Muscle of arm (tissue), 14 donors: Measurements from ENCODE around the gene RBMXL2. TPM values are rescaled to one million over a fixed set of nuclear protein-coding genes. Genes with fewer than 3 reads are reported as not detected.

Experiments used
- DNase-seq: peaks from one replicate; pipeline ENCODE4 v3.0.0-alpha.2; 2013
- long read RNA-seq, 11 donors: transcript quantifications; one replicate each; lab custom pipeline, GENCODE V29; 2026
- polyA plus RNA-seq, 12 donors: library from polyadenylated mRNA; unstranded; fragments of 120-200 nt; gene quantifications; one replicate each; pipeline ENCODE4 v1.2.1, GENCODE V29; 2013; ENCODE audit not compliant: insufficient read length in 12 of 12

RBMXL2 gene
- polyA plus RNA-seq = not detected
- long read RNA-seq, donor 1 = 0 reads
- long read RNA-seq, donor 2 = 0 reads
- long read RNA-seq, donor 3 = 0 reads
- long read RNA-seq, donor 4 = 0 reads
- long read RNA-seq, donor 5 = 0 reads
- long read RNA-seq, donor 6 = 0 reads
- long read RNA-seq, donor 7 = 0 reads
- long read RNA-seq, donor 8 = 0 reads
- long read RNA-seq, donor 9 = 0 reads
- long read RNA-seq, donor 10 = 0 reads
- long read RNA-seq, donor 11 = 0 reads

DNA sequence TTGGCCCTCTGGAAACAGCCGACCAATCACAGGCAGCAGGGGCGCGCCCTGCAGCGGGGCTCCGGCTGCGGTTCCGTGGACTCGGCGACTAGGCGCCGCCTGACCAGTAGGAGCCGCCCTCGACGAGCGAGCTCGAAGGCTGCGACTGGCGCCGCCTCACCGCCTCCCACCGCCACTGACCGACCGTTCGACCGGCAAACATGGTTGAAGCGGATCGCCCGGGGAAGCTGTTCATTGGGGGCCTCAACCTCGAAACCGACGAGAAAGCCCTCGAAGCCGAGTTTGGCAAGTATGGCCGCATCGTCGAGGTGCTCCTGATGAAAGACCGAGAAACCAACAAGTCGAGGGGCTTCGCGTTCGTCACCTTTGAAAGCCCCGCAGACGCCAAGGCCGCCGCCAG is at the start of gene RBMXL2:
Gene RBMXL2, plus strand, starts transcription at position 78 of the 400 bp plus-strand sequence. Its CDS starts 123 bp downstream, at position 201.
- DNase-seq = no peak

- DNase-seq = no peak
These were observed 42.2 kb upstream of the RBMXL2 start for GRCh38 chr11:7046474-7047175.

DNA sequence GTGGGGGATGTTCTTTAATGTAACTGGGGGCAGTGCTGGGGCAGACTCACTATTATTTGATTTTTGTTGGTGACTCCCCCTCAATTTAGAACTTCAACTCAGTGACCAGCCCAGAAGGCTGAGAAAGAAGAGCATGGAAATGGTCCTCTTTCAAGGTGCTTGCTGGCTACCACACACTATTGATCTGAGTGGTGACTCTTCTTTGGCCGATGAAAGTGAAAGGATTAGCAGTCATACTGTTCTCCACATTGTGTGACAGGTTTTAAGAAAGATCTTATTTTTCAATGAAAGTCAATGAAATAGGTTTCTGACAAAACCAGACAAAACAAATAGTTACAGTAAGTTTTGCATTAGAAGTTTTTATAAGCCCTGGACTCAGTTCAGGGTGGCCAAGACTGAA is 38.6 kb upstream of the RBMXL2 start:
- no peak for DNase-seq

DNA sequence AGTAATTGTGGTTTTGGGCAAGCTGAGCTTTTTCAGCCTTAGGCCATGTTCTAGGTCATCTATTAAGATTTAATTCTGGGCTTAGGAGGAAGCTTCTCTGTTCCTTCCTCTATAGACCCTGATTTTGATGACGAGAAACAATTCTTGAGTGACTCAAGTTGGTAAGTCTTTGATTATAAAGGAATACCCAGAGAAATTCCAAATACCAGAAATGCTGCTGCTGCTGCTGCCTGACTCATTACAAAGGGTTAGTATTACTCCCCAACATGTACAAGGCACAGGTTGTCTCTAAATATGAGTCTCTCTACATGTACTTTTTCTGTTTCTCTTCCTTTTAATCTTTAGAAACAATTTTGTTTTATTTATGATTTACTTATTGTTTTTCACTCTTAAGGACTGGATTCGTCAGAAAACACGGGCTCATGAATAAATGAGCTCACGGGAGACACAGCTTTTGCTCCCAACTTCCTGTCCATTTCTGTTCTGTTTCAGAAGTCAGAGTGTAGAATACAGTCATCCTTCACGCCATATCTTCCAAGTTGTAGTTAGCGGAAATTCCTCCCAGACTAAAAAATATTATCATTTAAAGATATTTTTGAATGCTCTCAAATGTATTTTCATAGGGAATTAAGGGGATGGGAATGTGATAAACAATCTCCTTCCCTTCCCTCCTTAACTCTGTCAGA is 31.8 kb upstream of the RBMXL2 start:
- no peak for DNase-seq

- DNase-seq = no peak
These were observed 31.2 kb upstream of the RBMXL2 start for GRCh38 chr11:7057641-7058040.

- no peak for DNase-seq
These were observed 27.9 kb upstream of the RBMXL2 start for GRCh38 chr11:7060868-7061267.

DNA sequence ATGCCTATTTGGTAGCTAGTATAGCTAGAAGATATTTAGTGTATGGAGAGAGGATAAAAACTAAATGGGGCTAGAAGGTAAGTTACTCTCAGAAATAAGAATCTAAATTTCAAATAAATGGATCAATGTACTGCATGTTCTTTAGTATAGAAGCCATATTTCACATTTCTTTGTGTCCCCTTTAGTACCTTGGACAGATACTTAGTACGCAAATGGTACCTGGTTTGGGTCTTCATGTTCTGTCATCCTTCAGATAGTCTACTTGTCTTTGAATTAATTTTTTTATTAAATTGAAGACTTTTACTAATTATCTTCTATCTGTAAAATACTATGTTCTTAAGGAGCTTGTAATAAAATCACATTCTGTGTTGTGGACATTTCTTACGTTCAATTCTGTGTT is 26.3 kb upstream of the RBMXL2 start:
- no peak for DNase-seq

- DNase-seq = no peak
These were observed 16.3 kb upstream of the RBMXL2 start for GRCh38 chr11:7072401-7073028.

DNA sequence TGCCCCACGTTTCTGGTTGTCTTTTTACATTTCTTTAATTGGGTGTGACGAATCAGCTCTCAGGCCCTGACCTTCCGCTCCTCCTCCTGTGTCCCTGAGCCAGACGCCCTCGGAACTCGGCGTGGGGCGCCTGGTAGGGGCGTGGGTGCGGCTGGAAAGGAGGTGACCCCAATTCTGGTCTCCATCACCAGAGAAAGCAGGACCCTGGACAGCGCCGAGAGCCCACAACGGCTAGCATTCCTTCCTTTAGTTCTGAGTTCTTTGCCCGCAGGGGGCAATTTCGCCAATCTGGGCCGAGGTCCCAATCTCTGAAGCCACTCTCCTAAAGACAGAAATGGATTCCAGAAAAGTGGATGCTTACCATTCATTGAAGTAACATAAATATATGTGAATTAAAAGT is 11.7 kb upstream of the RBMXL2 start:
- no peak for DNase-seq

DNA sequence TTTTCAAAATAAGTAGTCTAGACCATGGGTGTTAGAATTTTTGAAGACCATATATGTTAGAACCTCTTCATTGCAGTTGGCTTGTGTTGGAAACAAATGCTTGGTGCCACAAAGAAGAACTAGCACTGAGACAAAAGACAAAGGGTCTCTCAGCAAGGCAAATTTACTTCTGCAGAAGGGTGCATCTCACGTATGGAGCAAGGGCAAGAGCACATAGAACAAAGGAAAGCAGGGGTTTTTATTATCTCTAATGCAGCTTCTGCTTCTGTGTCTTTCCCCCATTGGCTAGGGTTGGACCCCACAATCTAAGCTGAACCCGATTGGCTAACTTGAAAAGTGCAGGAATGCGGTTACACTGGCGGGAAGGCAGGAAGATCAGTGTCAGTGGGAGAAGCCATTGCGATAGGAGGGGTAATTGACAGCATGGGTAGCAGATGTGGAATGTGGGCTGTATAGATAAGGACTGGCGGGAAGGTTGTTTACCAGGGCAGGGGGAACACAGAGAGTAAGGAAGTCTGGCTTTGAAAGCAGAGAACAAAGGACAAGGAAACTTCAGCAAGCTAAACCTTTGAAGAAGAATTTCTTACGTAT is 9.2 kb upstream of the RBMXL2 start:
- no peak for DNase-seq

DNA sequence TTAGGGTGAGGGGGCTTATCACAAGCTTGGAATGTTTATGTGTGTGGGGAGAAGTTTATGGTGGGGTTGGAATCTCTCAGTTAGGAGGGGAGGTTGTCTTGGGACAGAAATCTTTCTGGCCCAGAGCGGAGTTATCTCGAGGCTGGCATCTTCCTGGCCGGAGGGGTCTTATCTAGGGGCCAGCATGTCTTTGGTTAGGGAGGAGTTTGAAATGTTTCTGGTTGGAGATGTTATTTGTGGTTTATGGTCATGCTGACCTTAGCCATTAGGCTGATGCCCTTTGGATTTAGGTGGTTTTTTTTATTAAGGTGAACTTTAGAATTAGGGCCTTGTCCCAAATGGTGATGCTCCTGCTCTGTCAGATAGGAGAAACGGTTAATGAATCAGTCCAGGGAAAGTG is 7.9 kb upstream of the RBMXL2 start:
- no peak for DNase-seq

DNA sequence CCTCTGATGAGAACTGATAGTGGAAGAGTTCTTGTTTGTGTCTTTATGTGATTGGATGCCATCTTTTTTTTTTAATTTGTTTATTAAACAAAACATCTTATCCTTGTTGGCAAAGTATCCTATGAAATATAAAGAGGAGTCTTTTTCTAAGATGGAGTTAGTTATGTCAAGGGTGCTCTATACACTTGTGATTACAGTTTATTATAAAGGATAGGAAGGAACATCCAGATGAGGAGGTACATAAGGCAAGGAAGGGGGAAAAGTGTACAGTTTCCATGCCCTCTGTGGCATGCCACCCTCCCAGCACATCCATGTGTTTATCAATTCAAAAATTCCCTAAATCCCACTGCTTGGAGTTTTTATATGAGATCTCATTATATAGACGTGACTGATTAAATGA is 7.4 kb upstream of the RBMXL2 start:
- DNase-seq = no peak

DNA sequence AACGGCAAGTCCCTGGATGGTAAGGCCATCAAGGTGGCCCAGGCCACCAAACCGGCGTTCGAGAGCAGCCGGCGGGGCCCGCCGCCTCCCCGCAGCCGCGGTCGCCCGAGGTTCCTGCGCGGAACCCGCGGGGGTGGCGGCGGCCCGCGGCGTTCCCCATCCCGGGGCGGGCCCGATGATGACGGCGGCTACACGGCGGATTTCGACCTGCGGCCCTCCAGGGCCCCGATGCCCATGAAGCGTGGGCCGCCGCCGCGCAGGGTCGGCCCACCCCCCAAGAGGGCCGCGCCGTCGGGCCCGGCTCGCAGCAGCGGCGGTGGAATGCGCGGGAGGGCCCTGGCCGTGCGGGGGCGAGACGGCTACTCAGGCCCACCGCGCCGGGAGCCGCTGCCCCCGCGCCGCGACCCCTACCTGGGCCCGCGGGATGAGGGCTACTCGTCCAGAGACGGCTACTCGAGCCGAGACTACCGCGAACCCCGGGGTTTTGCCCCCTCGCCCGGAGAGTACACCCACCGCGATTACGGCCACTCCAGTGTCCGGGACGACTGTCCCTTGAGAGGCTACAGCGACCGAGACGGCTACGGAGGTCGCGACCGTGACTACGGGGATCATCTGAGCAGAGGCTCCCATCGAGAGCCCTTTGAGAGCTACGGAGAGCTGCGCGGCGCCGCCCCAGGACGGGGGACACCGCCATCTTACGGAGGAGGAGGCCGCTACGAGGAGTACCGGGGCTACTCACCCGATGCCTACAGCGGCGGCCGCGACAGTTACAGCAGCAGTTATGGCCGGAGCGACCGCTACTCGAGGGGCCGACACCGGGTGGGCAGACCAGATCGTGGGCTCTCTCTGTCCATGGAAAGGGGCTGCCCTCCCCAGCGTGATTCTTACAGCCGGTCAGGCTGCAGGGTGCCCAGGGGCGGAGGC is 792 bp downstream of the RBMXL2 start:
- no peak for DNase-seq

- DNase-seq = peak; percentile 41
These were observed 9.5 kb downstream of the RBMXL2 start for GRCh38 chr11:7098235-7098832.

GRCh38 chr11:7115780-7116179 is 27.0 kb downstream of the RBMXL2 start:
- no peak for DNase-seq

DNA sequence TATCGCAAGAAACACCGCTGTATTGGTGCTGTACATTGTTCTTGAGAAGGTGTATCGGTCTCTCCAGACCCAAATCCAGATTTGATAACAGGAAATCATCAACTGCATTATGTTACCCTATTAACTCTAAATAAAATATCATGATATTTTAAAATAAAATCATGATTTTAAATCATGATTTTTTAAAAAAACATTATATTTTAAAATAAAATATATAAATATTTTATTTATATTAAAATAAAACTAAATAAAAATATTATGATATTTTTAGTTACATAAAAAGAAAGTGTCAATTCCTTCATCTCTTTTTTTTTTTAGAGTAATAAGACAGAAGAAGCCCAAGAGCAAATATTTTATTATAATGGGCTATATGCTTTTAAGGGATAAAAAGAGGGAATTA is 27.6 kb downstream of the RBMXL2 start:
- DNase-seq = no peak

- DNase-seq = no peak
These were observed 49.3 kb downstream of the RBMXL2 start for GRCh38 chr11:7138051-7138450.
